GM23248 (cell line): Measurements from ENCODE around the gene SLC36A3.

Source experiments
- EZH2 ChIP-seq: fragments of 200-600 bp; sonication (generic); IDR thresholded peaks from 2 replicates; pipeline ENCODE4 v1.6.1; 2018; ENCODE audit warnings: antibody characterized with exemption, mild to moderate bottlenecking; ENCODE audit not compliant: insufficient read depth, poor library complexity, severe bottlenecking
- EZH2phosphoT487 ChIP-seq: fragments of 200-600 bp; sonication (generic); IDR thresholded peaks from 2 replicates; pipeline ENCODE4 v1.6.1; 2018; ENCODE audit warnings: antibody characterized with exemption, moderate library complexity, mild to moderate bottlenecking, low read depth; ENCODE audit not compliant: insufficient read depth

GRCh38 chr5:151239237-151239861 lies 64.2 kb downstream of the SLC36A3 start:
- TF ChIP-seq EZH2phosphoT487 (no peak), EZH2 (no peak)
